Subcutaneous abdominal adipose tissue (tissue), 5 donors: Measurements from ENCODE around the gene MRPS16.

Source experiments
- H3K27ac ChIP-seq: one replicate; pipeline ENCODE4 v1.7.0; 2013; ENCODE audit warnings: low read depth, mild to moderate bottlenecking, inconsistent platforms, low read length, moderate library complexity
- H3K27me3 ChIP-seq, 5 donors: one replicate each; pipeline ENCODE4 v1.7.0; 2013; ENCODE audit warnings: low read length in 5 of 5, inconsistent platforms in 1 of 5; ENCODE audit not compliant: control insufficient read depth in 5 of 5, insufficient read depth in 4 of 5
- H3K36me3 ChIP-seq, 5 donors: one replicate each; pipeline ENCODE4 v1.7.0; 2013; ENCODE audit warnings: low read length in 5 of 5; ENCODE audit not compliant: control insufficient read depth in 5 of 5, insufficient read depth in 5 of 5
- H3K4me1 ChIP-seq, 5 donors: one replicate each; pipeline ENCODE4 v1.7.0; 2013; ENCODE audit warnings: low read length in 5 of 5, mild to moderate bottlenecking in 3 of 5, moderate library complexity in 1 of 5; ENCODE audit not compliant: control insufficient read depth in 5 of 5, insufficient read depth in 5 of 5
- H3K4me3 ChIP-seq, 5 donors: one replicate each; pipeline ENCODE4 v1.7.0; 2013; ENCODE audit warnings: low read length in 5 of 5, low read depth in 1 of 5
- H3K9ac ChIP-seq, 5 donors: one replicate each; pipeline ENCODE4 v1.7.0; 2013; ENCODE audit warnings: low read length in 5 of 5, mild to moderate bottlenecking in 4 of 5, moderate library complexity in 3 of 5
- H3K9me3 ChIP-seq, 5 donors: one replicate each; pipeline ENCODE4 v1.7.0; 2013; ENCODE audit warnings: low read length in 5 of 5; ENCODE audit not compliant: control insufficient read depth in 5 of 5
- donor health status: healthy.
- donor health status: healthy.
- donor health status: healthy.
- donor health status: healthy.
- donor health status: healthy.

Gene MRPS16

GRCh38 chr10:73244866-73245477, 7.5 kb downstream of the MRPS16 start:
- H3K27ac ChIP-seq: no peak overlapping the region
- peaks cover 3 to 27% (median 18%) of the 10 kb centered on the region in 5 donors for H3K4me1 ChIP-seq
- no peaks in the 10 kb centered on the region for H3K9me3 ChIP-seq
- H3K36me3 ChIP-seq: peaks cover 32 to 50% (median 36%) of the 10 kb centered on the region in 5 donors
- H3K9ac ChIP-seq: no peak overlapping the region
- H3K4me3 ChIP-seq: no peak overlapping the region
- H3K27me3 ChIP-seq: no peaks in the 10 kb centered on the region

- peaks cover 37 to 68% (median 51%) of the 10 kb centered on the region in 5 donors for H3K36me3 ChIP-seq
- no peak overlapping the region for H3K9ac ChIP-seq
- no peak overlapping the region for H3K27ac ChIP-seq
- no peak overlapping the region for H3K4me3 ChIP-seq
- H3K27me3 ChIP-seq: no peaks in the 10 kb centered on the region
- H3K9me3 ChIP-seq: no peaks in the 10 kb centered on the region
- H3K4me1 ChIP-seq: peaks cover 0 to 5% (median 0%) of the 10 kb centered on the region in 5 donors
Measured at GRCh38 chr10:73239908-73240307, 12.5 kb downstream of the MRPS16 start.

GRCh38 chr10:73238990-73239566, 13.4 kb downstream of the MRPS16 start:
- Histone ChIP-seq H3K27ac (no peak overlapping the region), H3K9ac (no peak overlapping the region), H3K36me3 (peaks cover 41 to 72% (median 53%) of the 10 kb centered on the region in 5 donors), H3K4me1 (peaks cover 0 to 1% (median 0%) of the 10 kb centered on the region in 5 donors), H3K4me3 (no peak overlapping the region), H3K27me3 (no peaks in the 10 kb centered on the region), H3K9me3 (no peaks in the 10 kb centered on the region)

DNA sequence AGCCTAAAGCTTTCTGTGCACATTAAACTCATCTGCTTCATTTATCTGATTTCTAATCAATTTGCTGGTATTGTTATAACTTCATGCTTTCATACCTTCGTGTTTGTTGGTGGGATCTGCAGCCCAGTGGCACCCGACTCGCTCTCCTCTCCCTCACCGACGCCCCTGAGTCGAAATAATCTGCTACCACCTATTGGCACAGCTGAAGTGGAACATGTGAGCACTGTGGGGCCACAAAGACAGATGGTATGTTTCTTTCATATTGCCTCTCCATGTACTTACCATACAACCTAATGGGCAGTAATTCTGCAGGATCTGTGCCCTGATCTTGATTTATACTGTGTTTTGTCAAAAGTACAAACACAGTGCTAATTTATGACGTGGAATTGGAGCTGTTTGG, 17.7 kb downstream of the MRPS16 start:
- Histone ChIP-seq H3K27ac (no peak overlapping the region), H3K27me3 (no peaks in the 10 kb centered on the region), H3K9me3 (no peaks in the 10 kb centered on the region), H3K9ac (no peak overlapping the region), H3K4me3 (no peak overlapping the region), H3K4me1 (no peaks in the 10 kb centered on the region), H3K36me3 (peaks cover 20 to 64% (median 36%) of the 10 kb centered on the region in 5 donors)

GRCh38 chr10:73233883-73234282, 18.6 kb downstream of the MRPS16 start:
- no peak overlapping the region for H3K27ac ChIP-seq
- peaks cover 20 to 63% (median 32%) of the 10 kb centered on the region in 5 donors for H3K36me3 ChIP-seq

GRCh38 chr10:73232887-73233286, 19.6 kb downstream of the MRPS16 start:
- H3K4me3 ChIP-seq: no peak overlapping the region
- no peak overlapping the region for H3K9ac ChIP-seq
- H3K27ac ChIP-seq: no peak overlapping the region
- peaks cover 0 to 4% (median 0%) of the 10 kb centered on the region in 5 donors for H3K4me1 ChIP-seq
- no peaks in the 10 kb centered on the region for H3K27me3 ChIP-seq
- H3K9me3 ChIP-seq: no peaks in the 10 kb centered on the region
- H3K36me3 ChIP-seq: peaks cover 20 to 60% (median 33%) of the 10 kb centered on the region in 5 donors

More at GRCh38 chr10:73233883-73234282, 18.6 kb downstream of the MRPS16 start:
- Histone ChIP-seq H3K27me3 (no peaks in the 10 kb centered on the region), H3K4me3 (no peak overlapping the region), H3K9me3 (no peaks in the 10 kb centered on the region), H3K4me1 (peaks cover 0 to 4% (median 0%) of the 10 kb centered on the region in 5 donors), H3K9ac (no peak overlapping the region)

- H3K9me3 ChIP-seq: no peaks in the 10 kb centered on the region
- peaks cover 0 to 4% (median 0%) of the 10 kb centered on the region in 5 donors for H3K4me1 ChIP-seq
- no peak overlapping the region for H3K4me3 ChIP-seq
- H3K36me3 ChIP-seq: peaks cover 13 to 44% (median 20%) of the 10 kb centered on the region in 5 donors
- no peak overlapping the region for H3K27ac ChIP-seq
- no peak overlapping the region for H3K9ac ChIP-seq
- H3K27me3 ChIP-seq: no peaks in the 10 kb centered on the region
Measured at GRCh38 chr10:73229567-73229966, 22.9 kb downstream of the MRPS16 start.

GRCh38 chr10:73228247-73228646, 24.2 kb downstream of the MRPS16 start:
- Histone ChIP-seq H3K4me1 (peaks cover 0 to 4% (median 3%) of the 10 kb centered on the region in 5 donors), H3K4me3 (no peak overlapping the region), H3K9me3 (no peaks in the 10 kb centered on the region), H3K27ac (no peak overlapping the region), H3K9ac (no peak overlapping the region), H3K36me3 (peaks cover 5 to 36% (median 16%) of the 10 kb centered on the region in 5 donors), H3K27me3 (no peaks in the 10 kb centered on the region)

GRCh38 chr10:73226663-73227062, 25.8 kb downstream of the MRPS16 start:
- Histone ChIP-seq H3K36me3 (peaks cover 5 to 29% (median 11%) of the 10 kb centered on the region in 5 donors), H3K4me1 (peaks cover 0 to 4% (median 3%) of the 10 kb centered on the region in 5 donors), H3K9me3 (no peaks in the 10 kb centered on the region), H3K27me3 (no peaks in the 10 kb centered on the region), H3K9ac (no peak overlapping the region), H3K4me3 (no peak overlapping the region), H3K27ac (no peak overlapping the region)

- H3K36me3 ChIP-seq: peaks cover 4 to 19% (median 9%) of the 10 kb centered on the region in 5 donors
- no peak overlapping the region for H3K9ac ChIP-seq
- no peak overlapping the region for H3K4me3 ChIP-seq
- H3K9me3 ChIP-seq: no peaks in the 10 kb centered on the region
- H3K27me3 ChIP-seq: no peaks in the 10 kb centered on the region
- H3K27ac ChIP-seq: no peak overlapping the region
- H3K4me1 ChIP-seq: peaks cover 0 to 4% (median 3%) of the 10 kb centered on the region in 5 donors
Measured at GRCh38 chr10:73225518-73225917, 26.9 kb downstream of the MRPS16 start.
